Measurements from ENCODE around the gene PARD3. TPM values are rescaled to one million over a fixed set of nuclear protein-coding genes. Genes with fewer than 3 reads are reported as not detected.

PARD3 gene
- total and polyA plus RNA-seq, 10 of the 15 experiments (the other 5 are each of a cell fraction or from before 2014, with no cell fraction given): 2.6 to 43.1 (median 13.9) TPM

DNA sequence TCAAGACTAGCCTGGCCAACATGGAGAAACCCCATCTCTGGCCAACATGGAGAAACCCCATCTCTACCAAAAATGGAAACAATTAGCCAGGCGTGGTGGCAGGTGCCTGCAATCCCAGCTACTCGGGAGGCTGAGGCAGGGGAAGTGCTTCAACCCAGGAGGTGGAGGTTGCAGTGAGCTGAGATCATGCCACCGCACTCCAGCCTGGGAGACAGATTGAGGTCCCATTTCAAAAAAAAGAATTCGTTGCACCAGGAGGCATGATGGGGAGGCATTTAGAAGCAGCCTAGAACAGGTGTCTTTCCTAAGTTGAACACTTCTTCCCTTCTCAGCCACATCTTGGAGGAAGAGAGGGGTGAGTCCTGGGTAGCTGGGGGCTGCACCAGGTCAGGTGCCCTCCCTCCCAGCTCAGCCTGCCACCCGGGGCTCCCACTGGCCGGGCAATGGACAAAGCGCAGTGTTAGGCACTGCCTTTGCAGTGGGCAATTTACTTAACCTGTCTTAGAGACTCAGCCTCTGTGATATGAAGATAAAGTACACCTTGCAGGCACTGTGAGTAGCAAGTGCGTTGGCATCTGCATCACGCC lies 726.8 kb downstream of the PARD3 start:
- intact Hi-C loops (cut with micrococcal nuclease; ENCODE audit: unreplicated experiment) (no loop called here), in situ Hi-C loops (cut with MboI) (no loop called here)
- Histone ChIP-seq H2AFZ (ENCODE audit: control insufficient read depth, low read depth, low read length) (no peak overlapping the region), H3K9ac (ENCODE audit: control insufficient read depth, insufficient read depth, low read length) (no peak overlapping the region), H3K4me1 (ENCODE audit: control insufficient read depth, insufficient read depth, low read length) (no peaks in the 10 kb centered on the region), H3K36me3 (ENCODE audit: control insufficient read depth in 2 of 2, insufficient read depth in 2 of 2, low read length in 1 of 2) (no peaks in the 10 kb centered on the region), H3K27ac (ENCODE audit: control insufficient read depth, insufficient read depth) (no peak overlapping the region), H3K4me2 (ENCODE audit: control insufficient read depth, insufficient read depth) (no peak overlapping the region), H3K27me3 (replicated peaks in 1 of 2; ENCODE audit: control insufficient read depth in 2 of 2, insufficient read depth in 2 of 2, low read length in 1 of 2) (no peaks in the 10 kb centered on the region), H3K4me3 (no peak overlapping the region), H3K79me2 (ENCODE audit: control insufficient read depth, insufficient read depth, low read length) (no peaks in the 10 kb centered on the region), H3K9me3 (replicated peaks; ENCODE audit: control insufficient read depth, insufficient read depth, low read length) (no peaks in the 10 kb centered on the region; the same call in 2 of the 3 replicates), H4K20me1 (ENCODE audit: control insufficient read depth, insufficient read depth) (no peaks in the 10 kb centered on the region)
- 39% methylated on average over 9 of the region's 9 CpGs for WGBS (ENCODE audit: insufficient coverage, insufficient replicate concordance, low lambda C conversion rate, missing lambda C conversion rate)
- no peak for DNase-seq (ENCODE audit: low read depth, low spot score)
- ChIA-PET CTCF (no interaction called here), RAD21 (ENCODE audit: unreplicated experiment) (no interaction called here), POLR2A (no interaction called here), SMC1A (ENCODE audit: uncharacterized antibody, unreplicated experiment) (no interaction called here)
- TF ChIP-seq PAX8 (IDR thresholded peaks at IDR 0.05): no peak
- TF ChIP-seq, protein P1, sequence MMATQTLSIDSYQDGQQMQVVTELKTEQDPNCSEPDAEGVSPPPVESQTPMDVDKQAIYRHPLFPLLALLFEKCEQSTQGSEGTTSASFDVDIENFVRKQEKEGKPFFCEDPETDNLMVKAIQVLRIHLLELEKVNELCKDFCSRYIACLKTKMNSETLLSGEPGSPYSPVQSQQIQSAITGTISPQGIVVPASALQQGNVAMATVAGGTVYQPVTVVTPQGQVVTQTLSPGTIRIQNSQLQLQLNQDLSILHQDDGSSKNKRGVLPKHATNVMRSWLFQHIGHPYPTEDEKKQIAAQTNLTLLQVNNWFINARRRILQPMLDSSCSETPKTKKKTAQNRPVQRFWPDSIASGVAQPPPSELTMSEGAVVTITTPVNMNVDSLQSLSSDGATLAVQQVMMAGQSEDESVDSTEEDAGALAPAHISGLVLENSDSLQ (IDR thresholded peaks at IDR 0.05): no peak
- no peak for TF ChIP-seq KAT2A (conservative IDR thresholded peaks at IDR 0.05; ENCODE audit: control insufficient read depth, low read depth, low read length)
- TF ChIP-seq ZNF384 (IDR thresholded peaks at IDR 0.05; ENCODE audit: borderline replicate concordance, low read depth, low read length): no peak
- TF ChIP-seq, protein P2, sequence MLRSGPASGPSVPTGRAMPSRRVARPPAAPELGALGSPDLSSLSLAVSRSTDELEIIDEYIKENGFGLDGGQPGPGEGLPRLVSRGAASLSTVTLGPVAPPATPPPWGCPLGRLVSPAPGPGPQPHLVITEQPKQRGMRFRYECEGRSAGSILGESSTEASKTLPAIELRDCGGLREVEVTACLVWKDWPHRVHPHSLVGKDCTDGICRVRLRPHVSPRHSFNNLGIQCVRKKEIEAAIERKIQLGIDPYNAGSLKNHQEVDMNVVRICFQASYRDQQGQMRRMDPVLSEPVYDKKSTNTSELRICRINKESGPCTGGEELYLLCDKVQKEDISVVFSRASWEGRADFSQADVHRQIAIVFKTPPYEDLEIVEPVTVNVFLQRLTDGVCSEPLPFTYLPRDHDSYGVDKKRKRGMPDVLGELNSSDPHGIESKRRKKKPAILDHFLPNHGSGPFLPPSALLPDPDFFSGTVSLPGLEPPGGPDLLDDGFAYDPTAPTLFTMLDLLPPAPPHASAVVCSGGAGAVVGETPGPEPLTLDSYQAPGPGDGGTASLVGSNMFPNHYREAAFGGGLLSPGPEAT (IDR thresholded peaks at IDR 0.05; ENCODE audit: low read depth): no peak
- TF ChIP-seq, protein P3, sequence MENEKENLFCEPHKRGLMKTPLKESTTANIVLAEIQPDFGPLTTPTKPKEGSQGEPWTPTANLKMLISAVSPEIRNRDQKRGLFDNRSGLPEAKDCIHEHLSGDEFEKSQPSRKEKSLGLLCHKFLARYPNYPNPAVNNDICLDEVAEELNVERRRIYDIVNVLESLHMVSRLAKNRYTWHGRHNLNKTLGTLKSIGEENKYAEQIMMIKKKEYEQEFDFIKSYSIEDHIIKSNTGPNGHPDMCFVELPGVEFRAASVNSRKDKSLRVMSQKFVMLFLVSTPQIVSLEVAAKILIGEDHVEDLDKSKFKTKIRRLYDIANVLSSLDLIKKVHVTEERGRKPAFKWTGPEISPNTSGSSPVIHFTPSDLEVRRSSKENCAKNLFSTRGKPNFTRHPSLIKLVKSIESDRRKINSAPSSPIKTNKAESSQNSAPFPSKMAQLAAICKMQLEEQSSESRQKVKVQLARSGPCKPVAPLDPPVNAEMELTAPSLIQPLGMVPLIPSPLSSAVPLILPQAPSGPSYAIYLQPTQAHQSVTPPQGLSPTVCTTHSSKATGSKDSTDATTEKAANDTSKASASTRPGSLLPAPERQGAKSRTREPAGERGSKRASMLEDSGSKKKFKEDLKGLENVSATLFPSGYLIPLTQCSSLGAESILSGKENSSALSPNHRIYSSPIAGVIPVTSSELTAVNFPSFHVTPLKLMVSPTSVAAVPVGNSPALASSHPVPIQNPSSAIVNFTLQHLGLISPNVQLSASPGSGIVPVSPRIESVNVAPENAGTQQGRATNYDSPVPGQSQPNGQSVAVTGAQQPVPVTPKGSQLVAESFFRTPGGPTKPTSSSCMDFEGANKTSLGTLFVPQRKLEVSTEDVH (IDR thresholded peaks at IDR 0.05; ENCODE audit: low read depth, partially characterized antibody): no peak
- TF ChIP-seq RUNX3 (IDR thresholded peaks at IDR 0.05; ENCODE audit: low read length): no peak
- TF ChIP-seq FOS (IDR thresholded peaks at IDR 0.05; ENCODE audit: borderline replicate concordance, extremely low read depth, insufficient read length): no peak
- no peak for TF ChIP-seq ZSCAN29 (IDR thresholded peaks at IDR 0.05)
- no peak for FAIRE-seq
- no TSS peak for BruUV-seq (replicated peaks)
- no peak for ATAC-seq

Measured in GM12878 (cell line).